HEK293 (cell line): ENCODE results near the gene USP7.

Experiments used
- CTCF ChIA-PET: fragments of 350-600 bp; formaldehyde crosslinking; extraction: SDS; loops from one replicate; lab custom pipeline; 2021; ENCODE audit warnings: antibody characterized with exemption; lab: Yijun Ruan, JAX
- POLR2A ChIA-PET: fragments of 300-600 bp; formaldehyde crosslinking; extraction: SDS; loops from one replicate; lab custom pipeline; 2020; ENCODE audit warnings: antibody characterized with exemption, inconsistent platforms; lab: Yijun Ruan, JAX
- H3K27ac ChIP-seq: fragments of 200-500 bp; sonication (Bioruptor generic); 2 replicates; pipeline ENCODE4 v1.5.1; 2014; ENCODE audit warnings: low read depth, low read length, control low read depth, inconsistent platforms; ENCODE audit errors: extremely low read depth
- H3K36me3 ChIP-seq, 2 experiments: fragments of 200-500 bp in 1 of 2; sonication (Bioruptor generic) in 1 of 2; 1 replicate in 1 of 2; 2 replicates in 1 of 2; pipeline ENCODE4 v1.5.1; 2014 to 2017; ENCODE audit warnings: inconsistent platforms in 2 of 2, low read length in 2 of 2; ENCODE audit not compliant: control insufficient read depth in 2 of 2, insufficient read depth in 1 of 2
- H3K4me1 ChIP-seq: fragments of 200-500 bp; sonication (Bioruptor generic); 2 replicates; pipeline ENCODE4 v1.5.1; 2014; ENCODE audit warnings: mild to moderate bottlenecking, low read length, inconsistent platforms; ENCODE audit not compliant: control insufficient read depth, insufficient read depth
- H3K4me3 ChIP-seq: 2 replicates; pipeline ENCODE4 v1.5.1; 2011; ENCODE audit warnings: low read depth, mild to moderate bottlenecking, control low read depth, low read length, moderate library complexity
- H3K9me3 ChIP-seq: fragments of 200-500 bp; sonication (Bioruptor generic); 2 replicates; pipeline ENCODE4 v1.5.1; 2014; ENCODE audit warnings: low read depth, low read length, inconsistent platforms; ENCODE audit not compliant: control insufficient read depth, insufficient read depth
- BCL6B ChIP-seq: fragments of 450-650 bp; formaldehyde crosslinking; IDR thresholded peaks from 2 replicates; pipeline ENCODE4 v1.5.1; 2017; ENCODE audit warnings: missing biosample characterization, missing genetic modification characterization
- GLI2 ChIP-seq: fragments of 450-650 bp; formaldehyde crosslinking; IDR thresholded peaks from 2 replicates; pipeline ENCODE4; 2017; ENCODE audit warnings: missing biosample characterization, missing genetic modification characterization, low read depth, borderline replicate concordance
- GLI4 ChIP-seq: fragments of 450-650 bp; formaldehyde crosslinking; IDR thresholded peaks from 2 replicates; pipeline ENCODE4 v1.5.1; 2016; ENCODE audit warnings: missing biosample characterization, missing genetic modification characterization
- KLF1 ChIP-seq: fragments of 450-650 bp; formaldehyde crosslinking; IDR thresholded peaks from 2 replicates; pipeline ENCODE4 v1.5.1; 2016; ENCODE audit warnings: missing biosample characterization, missing genetic modification characterization
- PBX3 ChIP-seq: sonication (generic); formaldehyde crosslinking; IDR thresholded peaks from 2 replicates; pipeline ENCODE4 v1.8.1; 2022; ENCODE audit warnings: mild to moderate bottlenecking, moderate library complexity, missing genetic modification reagents
- PRDM1 ChIP-seq: fragments of 450-650 bp; formaldehyde crosslinking; IDR thresholded peaks from 2 replicates; pipeline ENCODE4; 2016; ENCODE audit warnings: missing biosample characterization, missing genetic modification characterization
- WT1 ChIP-seq: fragments of 450-650 bp; formaldehyde crosslinking; IDR thresholded peaks from 2 replicates; pipeline ENCODE4 v1.5.1; 2016; ENCODE audit warnings: missing biosample characterization, missing genetic modification characterization
- ZNF114 ChIP-seq: fragments of 450-650 bp; formaldehyde crosslinking; IDR thresholded peaks from 2 replicates; pipeline ENCODE4 v1.5.0; 2017; ENCODE audit warnings: missing biosample characterization, missing genetic modification characterization
- ZNF174 ChIP-seq: fragments of 450-650 bp; formaldehyde crosslinking; IDR thresholded peaks from 2 replicates; pipeline ENCODE4 v1.5.0; 2017; ENCODE audit warnings: missing biosample characterization, mild to moderate bottlenecking, missing genetic modification characterization
- ZNF175 ChIP-seq: fragments of 450-650 bp; formaldehyde crosslinking; IDR thresholded peaks from 2 replicates; pipeline ENCODE4 v1.5.1; 2016; ENCODE audit warnings: missing biosample characterization, missing genetic modification characterization
- ZNF18 ChIP-seq: fragments of 450-650 bp; formaldehyde crosslinking; IDR thresholded peaks from 2 replicates; pipeline ENCODE4 v1.5.1; 2016; ENCODE audit warnings: missing biosample characterization, missing genetic modification characterization
- ZNF221 ChIP-seq: fragments of 450-650 bp; formaldehyde crosslinking; IDR thresholded peaks from 2 replicates; pipeline ENCODE4 v1.5.1; 2017; ENCODE audit warnings: missing biosample characterization, missing genetic modification characterization, borderline replicate concordance
- ZNF266 ChIP-seq: fragments of 450-650 bp; formaldehyde crosslinking; IDR thresholded peaks from 2 replicates; pipeline ENCODE4 v1.5.1; 2016; ENCODE audit warnings: missing biosample characterization, missing genetic modification characterization, low read depth
- ZNF292 ChIP-seq: fragments of 450-650 bp; formaldehyde crosslinking; IDR thresholded peaks from 2 replicates; pipeline ENCODE4 v1.5.1; 2016; ENCODE audit warnings: low read depth, missing biosample characterization, missing genetic modification characterization, borderline replicate concordance
- ZNF416 ChIP-seq: fragments of 450-650 bp; formaldehyde crosslinking; IDR thresholded peaks from 2 replicates; pipeline ENCODE4 v1.5.1; 2016; ENCODE audit warnings: missing biosample characterization, missing genetic modification characterization
- ZNF426 ChIP-seq: fragments of 450-650 bp; formaldehyde crosslinking; IDR thresholded peaks from 2 replicates; pipeline ENCODE4 v1.5.1; 2017; ENCODE audit warnings: missing biosample characterization, missing genetic modification characterization, mild to moderate bottlenecking, inconsistent platforms, moderate library complexity
- ZNF521 ChIP-seq: fragments of 450-650 bp; formaldehyde crosslinking; IDR thresholded peaks from 2 replicates; pipeline ENCODE4 v1.5.1; 2017; ENCODE audit warnings: missing biosample characterization, mild to moderate bottlenecking, missing genetic modification characterization
- ZNF549 ChIP-seq: fragments of 450-650 bp; IDR thresholded peaks from 2 replicates; pipeline ENCODE4 v1.5.1; 2018; ENCODE audit warnings: missing biosample characterization, missing genetic modification characterization, mild to moderate bottlenecking, inconsistent platforms, moderate library complexity
- ZNF629 ChIP-seq: fragments of 450-650 bp; formaldehyde crosslinking; IDR thresholded peaks from 2 replicates; pipeline ENCODE4 v1.5.1; 2017; ENCODE audit warnings: missing biosample characterization, missing genetic modification characterization
- ZNF658 ChIP-seq: fragments of 450-650 bp; formaldehyde crosslinking; IDR thresholded peaks from 2 replicates; pipeline ENCODE4; 2016; ENCODE audit warnings: missing biosample characterization, missing genetic modification characterization
- ZNF664 ChIP-seq: fragments of 450-650 bp; formaldehyde crosslinking; IDR thresholded peaks from 2 replicates; pipeline ENCODE4 v1.5.1; 2016; ENCODE audit warnings: missing biosample characterization, missing genetic modification characterization

Gene USP7

GRCh38 chr16:8910811-8911210, 52.9 kb downstream of the USP7 start (continued):
- no peak for TF ChIP-seq ZNF18 (tag by site-specific recombination)

GRCh38 chr16:8908810-8909468, 54.8 kb downstream of the USP7 start:
- no peaks in the 10 kb centered on the region for H3K4me1 ChIP-seq
- peaks cover 31 to 91% of the 10 kb centered on the region in 2 experiments for H3K36me3 ChIP-seq
- no peak overlapping the region for H3K4me3 ChIP-seq
- ChIA-PET CTCF (interaction anchor here (1.7 kb wide), 1 partner anchor 99 kb away, joined by 12 read pairs; no protein-coding TSS in a partner anchor), POLR2A (no interaction called here)
- H3K9me3 ChIP-seq, result no peaks in the 10 kb centered on the region
- no peak overlapping the region for H3K27ac ChIP-seq
- TF ChIP-seq PBX3 (CRISPR knock-in tag) (no peak), ZNF114 (tag by site-specific recombination) (no peak), ZNF416 (no peak), ZNF549 (tag by site-specific recombination) (no peak), ZNF658 (tag by site-specific recombination) (no peak), KLF1 (tag by site-specific recombination) (no peak), ZNF664 (no peak), ZNF292 (tag by site-specific recombination) (no peak), ZNF174 (no peak), GLI2 (tag by site-specific recombination) (no peak), BCL6B (tag by site-specific recombination) (no peak), WT1 (tag by site-specific recombination) (no peak), PRDM1 (tag by site-specific recombination) (no peak), ZNF426 (no peak), ZNF266 (no peak), ZNF521 (tag by site-specific recombination) (no peak), ZNF175 (tag by site-specific recombination) (no peak), ZNF629 (no peak), GLI4 (no peak)

- Histone ChIP-seq H3K9me3 (no peaks in the 10 kb centered on the region), H3K36me3 (peaks cover 31 to 96% of the 10 kb centered on the region in 2 experiments), H3K4me1 (no peaks in the 10 kb centered on the region), H3K4me3 (no peak overlapping the region), H3K27ac (no peak overlapping the region)
- CTCF ChIA-PET, result interaction anchor here (0.5 to 1.9 kb wide), 2 partner anchors 38 to 102 kb away, joined by 3 to 18 read pairs; no protein-coding TSS in a partner anchor
- POLR2A ChIA-PET, result no interaction called here
- TF ChIP-seq ZNF221, result no peak
Observed at GRCh38 chr16:8907096-8907495, 56.6 kb downstream of the USP7 start.
